Measurements from ENCODE around the gene TRAT1. TPM values are rescaled to one million over a fixed set of nuclear protein-coding genes. Genes with fewer than 3 reads are reported as not detected.

The TRAT1 gene
- total RNA-seq (2022; extraction: Qiagen RNA extraction) = not detected in 5 replicates

DNA sequence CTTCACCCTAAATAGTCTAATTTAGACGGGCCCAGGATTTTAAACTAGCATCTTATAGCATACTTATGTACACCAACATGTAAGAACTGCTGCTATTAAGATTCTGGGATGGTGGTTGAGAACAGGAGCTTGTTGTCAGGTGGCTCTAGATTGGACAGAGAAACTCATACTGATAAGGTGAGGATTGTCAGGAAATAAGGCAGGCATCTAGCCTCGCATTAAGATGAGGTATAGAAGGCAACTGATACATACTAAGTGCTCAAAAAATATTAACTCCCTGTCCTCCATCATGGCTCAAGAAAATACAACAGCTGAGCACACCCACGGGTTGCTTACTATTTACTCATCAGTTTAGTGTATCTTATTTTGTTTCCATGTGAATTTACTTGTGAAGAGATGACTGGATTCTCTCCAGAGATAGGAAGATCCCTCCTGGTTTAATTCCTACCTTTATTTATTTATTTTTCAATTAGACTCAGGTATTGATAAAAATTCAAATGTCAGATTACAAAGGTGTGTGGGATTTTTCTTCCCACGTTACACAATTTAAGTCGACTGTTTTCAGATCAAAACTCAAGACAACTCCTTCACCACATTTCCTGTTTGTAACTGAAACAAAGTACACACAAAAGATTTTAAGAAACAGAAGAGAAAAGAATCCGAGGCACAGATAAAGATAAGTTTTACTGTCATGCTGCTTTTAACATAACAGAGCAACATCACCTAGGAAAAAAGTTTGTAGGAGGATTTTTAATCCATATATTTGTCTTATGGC lies at the start of gene TRAT1:
Gene TRAT1 (plus strand): TSS at position 664 of the 775 bp plus-strand sequence. CDS start 142 bp downstream, outside the sequence.

Other genes starting within 250 kb of the TRAT1 start
- gene CIP2A, start 233.3 kb upstream of the TRAT1 start, total RNA-seq (2022; extraction: Qiagen RNA extraction) = 16.7 to 22.4 TPM (median 21.2 TPM) in 5 replicates
- 3.9 to 5.0 TPM (median 4.1 TPM) in 5 replicates for gene DZIP3, start 233.1 kb upstream of the TRAT1 start, total RNA-seq (2022; extraction: Qiagen RNA extraction)
- not detected in 5 replicates for gene RETNLB, start 65.4 kb upstream of the TRAT1 start, total RNA-seq (2022; extraction: Qiagen RNA extraction)
- gene GUCA1C, start 131.1 kb downstream of the TRAT1 start, total RNA-seq (2022; extraction: Qiagen RNA extraction) = not detected in 5 replicates